GM19193 (cell line): ENCODE measurements around the gene MCTP1.

Experiments used
- POLR2A ChIP-seq: IDR thresholded peaks from 4 replicates; pipeline ENCODE4 v1.6.1; 2011; ENCODE audit not compliant: insufficient read depth, insufficient read length; ENCODE audit errors: extremely low read depth

The MCTP1 gene

GRCh38 chr5:94976853-94977252 is 308.0 kb downstream of the MCTP1 start:
- TF ChIP-seq POLR2A, result no peak

DNA sequence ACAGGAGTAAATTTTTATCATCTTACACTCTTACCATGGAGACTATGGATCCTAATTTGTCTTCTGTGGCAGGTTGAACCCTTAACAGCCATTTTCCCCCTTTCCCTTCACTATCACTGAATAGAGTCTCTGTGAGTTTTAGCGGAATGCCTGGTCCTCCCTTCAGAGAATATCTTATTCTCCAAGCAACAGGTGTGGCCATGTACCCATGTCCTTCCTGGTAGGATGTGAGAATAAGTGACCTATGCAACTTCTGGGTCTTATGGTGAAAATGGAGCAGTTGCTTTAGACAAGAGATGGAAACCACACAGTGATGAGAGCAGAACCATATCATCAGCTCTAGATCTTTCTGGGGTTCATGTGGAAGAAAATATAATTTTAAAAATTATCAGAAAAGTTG is 312.6 kb downstream of the MCTP1 start:
- TF ChIP-seq POLR2A, result no peak

- TF ChIP-seq POLR2A, result no peak
Measured at GRCh38 chr5:94969174-94969573, 315.7 kb downstream of the MCTP1 start.

DNA sequence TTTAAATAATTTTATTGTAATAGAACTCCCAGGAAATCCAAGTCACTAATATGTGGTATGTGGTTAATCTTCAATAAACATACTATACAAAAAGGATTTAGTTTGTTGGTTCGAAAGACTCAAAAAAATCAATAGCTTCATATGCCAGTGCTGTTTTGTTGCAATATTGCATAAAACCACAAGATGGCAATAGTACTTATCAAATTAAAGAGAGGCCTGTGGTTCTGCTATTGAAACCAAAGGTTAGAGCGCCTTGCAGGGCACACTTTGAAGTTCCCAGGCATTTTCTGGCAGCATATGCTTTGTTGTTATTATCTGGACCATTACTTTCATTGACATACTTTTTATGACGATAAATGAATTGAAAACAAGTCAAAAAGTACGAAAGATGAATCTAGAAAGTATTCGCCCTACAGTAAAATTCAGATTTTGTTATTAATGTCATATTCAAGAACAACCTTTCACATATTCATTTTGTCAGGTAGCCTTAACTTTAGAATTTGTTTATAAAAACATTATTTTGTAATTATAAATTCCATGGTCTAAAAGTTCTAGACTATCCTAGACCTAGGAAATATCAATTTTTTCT is 316.3 kb downstream of the MCTP1 start:
- no peak for TF ChIP-seq POLR2A

GRCh38 chr5:94967525-94967924 is 317.4 kb downstream of the MCTP1 start:
- TF ChIP-seq POLR2A, result no peak

DNA sequence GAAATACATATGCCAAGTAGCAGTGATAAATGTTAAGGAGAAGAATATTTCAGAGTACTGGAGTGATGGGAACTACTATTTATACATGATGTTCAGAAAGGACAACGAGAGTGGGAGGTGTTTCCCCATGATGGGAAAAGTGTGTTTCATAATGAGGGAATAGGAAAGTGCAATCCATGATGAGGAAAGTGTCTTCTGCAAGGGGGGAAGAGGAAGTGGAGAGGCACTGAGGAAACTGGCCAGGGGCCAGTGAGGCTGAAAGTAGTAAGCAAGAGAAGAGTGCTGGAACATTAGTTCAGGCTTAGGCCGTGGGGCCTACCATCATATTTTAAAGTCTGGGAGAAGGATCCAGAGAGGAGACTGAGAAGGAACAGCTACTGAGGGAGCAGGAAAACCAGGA is 339.2 kb downstream of the MCTP1 start:
- TF ChIP-seq POLR2A, result no peak

- TF ChIP-seq POLR2A, result no peak
Measured at GRCh38 chr5:94944160-94944559, 340.7 kb downstream of the MCTP1 start.

DNA sequence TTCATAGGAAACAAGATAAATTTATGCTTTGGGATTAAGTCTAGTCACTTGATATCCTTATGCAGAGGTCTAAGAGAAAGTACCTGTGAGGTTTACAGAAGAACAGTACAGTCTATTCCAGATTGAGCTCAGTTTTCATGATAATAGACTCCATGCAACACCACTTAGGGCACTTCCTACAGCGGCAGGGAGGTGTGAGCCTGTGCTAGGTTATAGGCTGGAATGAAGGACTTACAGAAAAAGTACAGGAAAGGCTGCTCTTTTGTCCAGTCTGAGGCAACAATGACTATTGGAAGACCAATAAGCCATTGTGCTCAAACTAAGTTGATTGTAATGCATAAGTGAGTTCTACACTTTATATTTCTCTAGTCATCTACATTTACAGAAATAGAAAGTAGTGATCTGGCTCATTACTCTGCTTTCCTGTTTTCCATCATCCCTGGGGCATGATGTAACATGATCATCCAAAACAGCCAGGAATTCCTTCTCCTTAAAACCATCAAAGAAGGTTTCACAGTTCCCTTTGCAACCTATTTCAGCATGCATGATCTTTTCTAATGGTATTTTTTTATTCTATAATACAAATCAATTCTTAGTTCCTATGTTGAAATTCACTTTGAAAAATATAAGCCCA is 343.7 kb downstream of the MCTP1 start:
- TF ChIP-seq POLR2A, result no peak

DNA sequence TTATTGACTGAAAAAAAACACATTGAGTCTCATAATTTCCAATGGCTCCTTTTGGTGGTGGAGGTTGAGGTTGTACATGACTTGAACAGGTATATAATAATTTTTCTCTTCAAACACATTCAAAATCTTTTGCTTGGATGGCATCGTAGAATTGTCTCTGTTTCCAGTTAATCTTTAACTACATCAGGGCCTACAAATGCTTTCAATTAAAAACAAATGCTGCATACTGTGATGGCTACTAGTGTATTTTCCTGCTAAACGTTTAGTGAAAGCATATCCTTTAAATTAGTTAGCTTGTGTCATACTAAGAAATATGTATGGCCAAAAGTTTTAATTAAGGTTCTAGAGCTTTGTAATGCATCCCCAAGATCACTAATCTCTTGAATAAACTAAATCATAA is 352.6 kb downstream of the MCTP1 start:
- no peak for TF ChIP-seq POLR2A

DNA sequence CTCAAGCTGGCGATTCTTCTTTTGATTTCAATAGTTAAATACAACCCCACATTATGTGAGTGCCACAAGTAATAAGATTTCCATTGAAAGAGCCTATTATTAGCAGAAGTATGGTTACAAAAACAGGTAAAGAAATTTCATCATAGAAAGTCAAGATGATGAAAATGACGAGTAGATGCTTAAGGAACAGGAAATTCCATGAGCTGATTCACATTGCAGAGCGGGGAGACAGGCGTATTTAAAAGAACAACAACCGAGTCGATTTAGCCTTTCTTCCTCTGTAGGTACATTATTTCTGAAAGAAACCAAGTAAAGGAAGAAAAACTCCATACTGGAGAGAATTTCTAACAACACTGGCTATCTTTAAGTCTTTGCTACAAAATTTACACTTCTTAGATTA is 356.0 kb downstream of the MCTP1 start:
- TF ChIP-seq POLR2A, result no peak

GRCh38 chr5:94920570-94920969 is 364.3 kb downstream of the MCTP1 start:
- TF ChIP-seq POLR2A, result no peak

DNA sequence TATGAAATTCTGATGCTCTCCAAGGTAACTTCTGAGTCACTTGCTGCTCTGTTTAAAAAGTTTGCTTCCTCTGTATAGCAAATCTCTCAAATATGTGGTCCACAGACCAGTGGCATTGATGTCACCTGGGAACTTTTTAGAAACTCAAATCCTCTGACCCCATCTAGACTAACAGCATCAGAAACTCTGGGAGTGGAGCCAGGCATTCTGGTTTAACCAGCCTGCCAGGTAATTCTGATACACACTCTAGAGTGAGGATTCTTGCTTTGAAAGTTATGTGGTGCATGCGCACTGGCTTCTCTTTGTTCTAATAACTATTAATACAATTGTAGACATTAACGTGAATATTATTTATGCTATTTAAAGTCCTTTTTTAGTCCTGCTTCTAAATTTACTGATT is 368.3 kb downstream of the MCTP1 start:
- TF ChIP-seq POLR2A, result no peak

- no peak for TF ChIP-seq POLR2A
Measured at GRCh38 chr5:94911276-94911675, 373.6 kb downstream of the MCTP1 start.

- no peak for TF ChIP-seq POLR2A
Measured at GRCh38 chr5:94910721-94911120, 374.2 kb downstream of the MCTP1 start.

DNA sequence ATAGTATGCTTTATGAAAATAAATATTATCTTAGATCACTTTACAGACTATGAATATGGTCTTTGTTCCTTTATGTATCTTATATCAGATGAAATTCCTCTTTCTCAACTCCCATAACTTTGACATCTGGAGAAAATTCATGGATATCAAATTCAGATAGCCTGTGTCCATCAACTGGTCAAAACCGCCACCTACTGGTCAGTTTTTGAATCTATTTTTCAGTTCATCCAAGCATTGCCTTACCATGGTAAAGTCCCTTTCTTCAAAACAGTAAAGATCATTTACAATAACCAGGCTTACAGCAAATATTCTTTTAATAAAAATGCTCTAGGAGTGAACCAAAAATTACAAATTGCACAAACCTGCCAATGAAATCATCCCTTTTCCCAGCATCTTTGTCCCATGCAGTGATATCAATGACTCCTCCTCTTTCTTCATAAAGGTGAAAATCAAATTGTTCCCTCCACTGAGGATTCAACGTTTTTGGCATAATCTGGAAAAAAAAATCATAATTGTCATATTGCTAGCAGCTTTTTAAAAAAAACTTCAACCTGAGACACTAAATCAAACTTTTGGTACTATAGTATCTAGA is 375.9 kb downstream of the MCTP1 start:
- no peak for TF ChIP-seq POLR2A

GRCh38 chr5:94906750-94907149 is 378.1 kb downstream of the MCTP1 start:
- TF ChIP-seq POLR2A, result no peak
